GM18907 (cell line): ENCODE measurements around the gene RGL1.

Source experiments
- ATAC-seq: cut with Tn5 transposase; IDR thresholded peaks from one replicate; pipeline ENCODE4 v1.9.1; 2021; ENCODE audit warnings: mild to moderate bottlenecking, moderate library complexity; ENCODE audit not compliant: unreplicated experiment

RGL1 gene

DNA sequence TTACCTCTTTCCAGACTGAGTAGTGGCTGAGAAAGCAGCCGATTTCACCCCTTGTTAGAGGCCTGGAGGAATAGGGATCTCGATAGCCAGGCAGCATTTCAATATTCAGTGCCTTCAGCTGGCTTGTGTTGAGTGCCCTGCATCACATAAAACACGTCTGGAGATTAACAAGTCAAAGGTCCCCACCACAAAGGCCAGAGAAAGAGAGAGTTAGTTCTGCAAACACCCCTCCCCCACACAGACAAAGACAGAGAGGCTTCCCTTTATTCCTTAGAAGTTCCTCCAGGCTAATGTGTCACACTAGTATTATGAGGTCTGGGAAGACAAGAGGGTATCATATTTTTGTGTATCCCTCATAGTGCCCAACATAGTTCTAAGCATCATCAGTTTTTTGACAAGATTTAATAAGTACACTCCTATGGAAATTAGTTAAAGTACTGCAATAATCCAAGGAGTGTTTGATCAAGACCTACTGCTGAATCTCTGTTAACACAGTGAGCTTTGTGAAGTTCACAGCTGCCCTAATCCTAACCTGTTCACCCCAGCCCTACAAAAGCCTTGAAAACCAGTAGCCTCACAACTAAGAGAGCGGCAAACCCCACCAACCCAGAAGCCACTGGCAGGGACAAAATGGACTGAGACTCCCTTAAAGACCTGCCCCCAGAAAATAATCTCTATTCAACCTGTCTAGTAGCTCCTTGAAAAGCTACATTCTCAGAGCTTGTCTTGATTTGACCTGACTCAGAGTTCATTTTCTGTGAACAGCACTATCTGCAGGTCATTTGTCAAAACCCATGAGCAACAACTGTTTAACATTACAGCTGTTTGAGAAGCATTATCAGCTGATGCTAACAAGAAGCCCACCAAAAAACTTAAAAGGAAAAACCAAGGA, 140.8 kb downstream of the RGL1 start:
- no peak for ATAC-seq

DNA sequence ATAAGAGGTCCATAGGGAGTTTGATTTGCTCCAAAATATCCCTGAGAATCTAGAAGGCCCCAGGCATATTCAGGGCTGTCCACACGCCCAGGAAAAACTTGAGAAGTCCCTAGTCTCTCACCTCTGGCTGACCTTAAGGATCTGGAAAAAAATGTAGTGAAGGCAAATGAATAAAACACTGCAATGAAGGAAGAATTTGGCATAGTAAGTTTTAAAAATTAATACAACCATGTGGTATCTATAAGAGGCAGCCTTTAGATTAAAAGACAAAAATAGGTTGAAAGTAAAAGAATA, 141.3 kb downstream of the RGL1 start:
- no peak for ATAC-seq

DNA sequence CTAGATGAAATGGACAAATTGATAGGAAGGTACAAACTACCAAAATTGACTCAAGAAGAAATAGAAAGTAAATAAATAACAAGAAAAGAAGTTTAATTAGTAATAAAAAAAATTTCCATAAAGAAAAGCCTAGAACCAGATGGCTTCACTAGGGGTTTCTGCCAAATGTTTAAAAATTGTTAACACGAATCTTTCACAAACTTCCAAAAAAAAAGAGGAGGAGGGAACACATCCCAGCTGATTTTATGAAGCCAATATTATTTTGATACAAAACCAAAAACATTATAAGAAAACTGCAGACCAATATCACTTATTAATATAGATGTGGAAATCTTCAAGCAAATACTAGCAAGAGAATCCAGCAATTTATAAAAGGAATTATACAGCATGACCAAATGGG, 143.1 kb downstream of the RGL1 start:
- no peak for ATAC-seq

- no peak for ATAC-seq
Observed at GRCh38 chr1:183952101-183952500, 147.2 kb downstream of the RGL1 start.

- no peak for ATAC-seq
Observed at GRCh38 chr1:183953031-183953430, 148.1 kb downstream of the RGL1 start.

DNA sequence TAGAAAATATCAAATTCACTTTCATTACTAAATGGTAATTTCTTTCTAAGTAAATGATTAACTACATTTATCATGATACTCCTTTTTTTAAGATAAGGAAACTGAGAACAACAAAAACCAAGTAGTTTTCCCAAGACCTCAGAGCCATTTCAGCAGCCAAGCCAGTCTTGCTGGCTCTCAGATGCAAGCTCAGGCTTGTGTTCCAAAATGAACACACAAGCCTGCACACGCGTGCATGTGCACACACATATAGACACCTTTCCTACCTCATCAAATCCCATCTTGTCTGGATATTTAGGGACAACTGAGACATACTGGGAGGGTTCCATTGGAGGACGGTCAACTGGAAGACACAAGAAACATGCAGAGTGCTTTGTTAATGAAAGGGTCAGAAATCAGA, 149.6 kb downstream of the RGL1 start:
- no peak for ATAC-seq

- peak; percentile 100 for ATAC-seq
Observed at GRCh38 chr1:183956559-183957188, 151.8 kb downstream of the RGL1 start.

DNA sequence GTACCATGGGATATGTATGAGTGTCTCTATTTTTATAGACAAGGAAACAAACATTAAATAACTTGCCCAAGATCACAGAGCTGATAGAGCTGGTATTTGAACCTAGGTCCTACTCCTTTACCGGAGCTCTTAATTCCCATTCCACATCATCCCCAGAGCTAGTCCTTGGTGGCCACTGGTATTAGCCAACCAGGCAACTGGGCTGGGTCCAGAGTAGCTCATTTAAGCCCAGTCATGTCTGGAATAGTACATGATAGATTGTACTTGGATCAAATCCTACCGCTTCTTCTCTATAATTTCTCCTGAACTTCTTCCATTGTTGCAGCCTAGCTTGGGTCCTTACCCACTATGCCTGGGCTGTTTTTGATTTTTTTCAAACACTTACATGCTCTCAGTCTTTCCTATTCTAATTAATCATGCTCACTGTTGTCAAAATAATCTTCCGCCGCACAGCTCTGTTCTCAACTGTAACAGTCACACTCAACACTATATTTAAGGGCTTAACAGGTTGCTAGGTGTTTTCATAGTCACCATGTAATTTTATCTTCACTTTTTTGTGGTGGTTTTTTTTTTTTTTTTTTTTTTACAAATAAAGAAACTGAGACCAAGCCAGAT, 152.4 kb downstream of the RGL1 start:
- ATAC-seq: no peak

GRCh38 chr1:183958958-183959357, 154.0 kb downstream of the RGL1 start:
- ATAC-seq: no peak

- ATAC-seq: no peak
Observed at GRCh38 chr1:183961132-183961531, 156.2 kb downstream of the RGL1 start.

GRCh38 chr1:183962903-183963302, 158.0 kb downstream of the RGL1 start:
- ATAC-seq: no peak

DNA sequence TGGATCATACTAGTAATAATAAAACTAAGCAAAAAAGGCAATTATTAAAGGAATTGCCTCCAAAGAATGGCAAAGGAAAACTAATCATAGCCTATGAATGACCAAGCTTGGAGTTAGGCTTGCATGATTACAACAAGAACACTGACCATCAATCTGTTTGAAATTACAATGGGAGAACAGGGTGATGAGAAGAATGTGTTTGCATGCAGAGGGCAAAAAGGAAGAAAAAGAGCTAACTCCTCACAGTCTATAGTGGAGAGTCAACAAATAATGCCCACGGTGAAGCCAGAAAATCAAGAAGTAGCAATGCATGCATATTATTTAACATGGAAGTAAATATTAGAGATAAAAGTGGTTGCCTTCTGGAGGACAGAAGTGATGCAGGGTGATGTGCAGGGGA, 160.8 kb downstream of the RGL1 start:
- ATAC-seq: no peak

DNA sequence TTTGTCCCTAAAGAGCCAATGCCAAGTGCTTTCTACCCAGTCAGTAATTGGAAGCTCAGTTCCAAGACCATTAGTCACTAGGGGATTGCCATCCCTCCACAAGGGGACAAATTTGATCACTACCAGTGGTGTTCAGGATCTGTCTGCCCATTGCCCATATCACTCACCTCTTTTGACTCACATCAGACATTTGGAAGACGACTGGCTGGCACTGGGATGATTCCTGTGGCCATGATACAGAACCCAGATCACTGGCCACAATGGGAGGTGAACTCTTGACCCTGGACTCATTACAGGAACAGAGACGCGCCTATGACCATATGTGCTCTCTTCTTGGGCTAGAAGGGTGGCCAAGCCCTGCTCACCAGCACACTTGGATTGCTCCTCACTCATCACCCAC, 161.6 kb downstream of the RGL1 start:
- ATAC-seq: no peak

DNA sequence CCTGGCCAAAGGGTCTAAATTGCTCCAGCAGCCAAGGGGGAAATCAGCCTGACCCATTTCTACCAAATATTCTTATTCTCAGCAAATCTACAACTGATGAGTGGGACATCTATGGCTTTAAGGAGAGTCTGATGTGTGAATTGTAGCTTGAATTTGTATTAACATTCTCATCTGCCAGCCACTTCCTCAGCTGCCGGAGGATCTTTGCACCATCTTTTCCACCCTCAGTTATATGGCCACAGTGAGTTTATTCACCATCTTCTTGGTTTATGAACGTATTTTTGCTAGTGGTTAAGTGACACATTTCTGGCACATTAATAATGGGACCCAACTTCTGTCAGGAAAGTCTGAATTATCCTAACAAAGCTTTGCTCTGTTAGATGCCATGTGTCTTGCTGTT, 163.0 kb downstream of the RGL1 start:
- no peak for ATAC-seq

DNA sequence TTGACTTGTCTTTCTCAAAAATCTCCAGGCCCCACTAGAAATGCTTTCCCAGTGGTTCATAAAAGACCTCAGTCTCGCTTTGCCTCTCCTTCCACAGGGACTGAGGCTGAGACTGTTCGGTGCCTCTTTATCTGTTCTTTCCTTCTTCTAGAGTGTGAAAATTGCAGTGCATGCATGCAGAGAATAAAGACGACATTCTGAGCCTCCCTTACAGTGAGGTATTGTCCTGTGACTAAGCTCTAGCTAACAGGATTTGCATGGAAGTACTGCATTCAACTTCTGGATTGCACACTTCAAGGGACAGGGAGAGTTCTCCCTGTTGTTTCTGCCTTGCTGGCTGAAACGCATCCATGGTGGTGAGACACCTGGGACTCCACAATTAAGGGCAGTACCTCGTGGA, 163.5 kb downstream of the RGL1 start:
- no peak for ATAC-seq

GRCh38 chr1:183970516-183971300, 165.8 kb downstream of the RGL1 start:
- ATAC-seq: no peak

GRCh38 chr1:183975651-183976050, 170.7 kb downstream of the RGL1 start:
- no peak for ATAC-seq

DNA sequence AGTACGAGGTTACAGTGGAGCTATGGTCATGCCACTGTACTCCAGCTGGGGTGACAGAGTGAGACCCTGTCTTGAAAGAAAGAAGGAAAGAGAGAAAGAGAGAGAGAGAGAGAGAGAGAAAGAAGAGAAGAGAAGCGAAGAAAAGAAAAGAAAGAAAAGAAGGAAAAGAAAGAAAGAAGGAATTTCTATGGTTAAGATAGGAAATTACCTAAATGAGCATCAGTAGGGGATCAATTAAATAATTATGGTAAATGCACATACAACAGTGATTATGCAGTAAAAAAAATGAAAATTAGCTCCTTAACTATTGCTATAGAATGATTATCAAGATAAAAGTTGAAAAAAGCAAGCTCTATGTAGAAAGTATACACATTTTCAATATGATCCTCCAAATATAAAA, 172.8 kb downstream of the RGL1 start:
- no peak for ATAC-seq
